GM20431 (cell line): ENCODE measurements around the gene TGFBR2.

ENCODE experiments used
- in situ Hi-C: fragments of 300-500 bp; cut with MseI, MboI; formaldehyde crosslinking; loops from one replicate; pipeline ENCODE4 v1.15.0; 2020; ENCODE audit warnings: low sequenced_read_pairs; ENCODE audit not compliant: unreplicated experiment

The TGFBR2 gene

GRCh38 chr3:30600572-30600971 is 5.8 kb upstream of the TGFBR2 start:
- in situ Hi-C loops: no loop called here

- in situ Hi-C loops: no loop called here
Observed at GRCh38 chr3:30602946-30603345, 3.5 kb upstream of the TGFBR2 start.

- in situ Hi-C loops: no loop called here
Observed at GRCh38 chr3:30604093-30604492, 2.3 kb upstream of the TGFBR2 start.

- in situ Hi-C loops: no loop called here
Observed at GRCh38 chr3:30604558-30604957, 1.8 kb upstream of the TGFBR2 start.

GRCh38 chr3:30605005-30605404 is 1.4 kb upstream of the TGFBR2 start:
- in situ Hi-C loops: no loop called here

- in situ Hi-C loops: no loop called here
Observed at GRCh38 chr3:30605706-30606300, 598 bp upstream of the TGFBR2 start.

GRCh38 chr3:30607032-30607833 is 832 bp downstream of the TGFBR2 start:
- in situ Hi-C loops: no loop called here

GRCh38 chr3:30608598-30608947 is 2.2 kb downstream of the TGFBR2 start:
- in situ Hi-C loops: no loop called here

GRCh38 chr3:30609930-30610701 is 3.7 kb downstream of the TGFBR2 start:
- in situ Hi-C loops: no loop called here

GRCh38 chr3:30610702-30611368 is 4.4 kb downstream of the TGFBR2 start:
- in situ Hi-C loops: no loop called here

GRCh38 chr3:30611613-30612436 is 5.4 kb downstream of the TGFBR2 start:
- in situ Hi-C loops: no loop called here

- in situ Hi-C loops: no loop called here
Observed at GRCh38 chr3:30612437-30613132, 6.2 kb downstream of the TGFBR2 start.

- in situ Hi-C loops: no loop called here
Observed at GRCh38 chr3:30613133-30613825, 6.9 kb downstream of the TGFBR2 start.

- in situ Hi-C loops: no loop called here
Observed at GRCh38 chr3:30614373-30614772, 8.0 kb downstream of the TGFBR2 start.

- in situ Hi-C loops: no loop called here
Observed at GRCh38 chr3:30614943-30615342, 8.5 kb downstream of the TGFBR2 start.

GRCh38 chr3:30615615-30616346 is 9.4 kb downstream of the TGFBR2 start:
- in situ Hi-C loops: no loop called here

- in situ Hi-C loops: no loop called here
Observed at GRCh38 chr3:30616347-30617027, 10.1 kb downstream of the TGFBR2 start.
